ENCODE data around the gene THOC2. TPM values are rescaled to one million over a fixed set of nuclear protein-coding genes. Genes with fewer than 3 reads are reported as not detected.

THOC2 gene
- polyA plus RNA-seq, 3 donors: 12.5 to 44.7 (median 21.4) TPM

GRCh38 chrX:123740536-123740935 is 7.7 kb upstream of the THOC2 start:
- Histone ChIP-seq H3K9ac (ENCODE audit: insufficient read depth, low read length, poor library complexity, severe bottlenecking) (no peak overlapping the region), H2AFZ (ENCODE audit: insufficient read depth, low read depth, low read length, poor library complexity, severe bottlenecking) (peak overlapping the region; percentile 30), H3K36me3 (replicated peaks in 1 of 2; ENCODE audit: control insufficient read depth in 1 of 2, insufficient read depth in 2 of 2, low read length in 2 of 2) (no peaks in the 10 kb centered on the region), H3K79me2 (ENCODE audit: insufficient read depth, low read length) (no peaks in the 10 kb centered on the region), H3K4me2 (replicated peaks; ENCODE audit: extremely low read depth, low read length, poor library complexity, severe bottlenecking) (no peak overlapping the region), H3K4me3 (replicated peaks in 1 of 3; ENCODE audit: low read depth in 2 of 3, low read length in 3 of 3) (no peak overlapping the region), H3K9me3 (replicated peaks in 1 of 2; ENCODE audit: control insufficient read depth in 1 of 2, insufficient read depth in 1 of 2, low read length in 2 of 2) (no peaks in the 10 kb centered on the region), H4K20me1 (ENCODE audit: insufficient read depth, low read length) (no peaks in the 10 kb centered on the region), H3K4me1 (ENCODE audit: control insufficient read depth in 1 of 2, insufficient read depth in 2 of 2, low read length in 2 of 2) (peaks cover 10 to 11% of the 10 kb centered on the region in 2 donors), H3K27ac (ENCODE audit: low read depth in 1 of 2, low read length in 2 of 2) (no peak overlapping the region), H3K27me3 (ENCODE audit: control insufficient read depth in 2 of 2, insufficient read depth in 2 of 2, low read length in 2 of 2) (no peaks in the 10 kb centered on the region)
- Mint-ChIP-seq H3K4me3 (no peak overlapping the region), H3K4me1 (peaks cover 17% of the 10 kb centered on the region), H3K36me3 (no peaks in the 10 kb centered on the region), H3K27me3 (ENCODE audit: low read depth in 3 of 3) (peaks cover 0 to 2% (median 0%) of the 10 kb centered on the region in 3 donors), H3K9me3 (no peaks in the 10 kb centered on the region), H3K27ac (no peak overlapping the region)
- intact Hi-C loops (cut with micrococcal nuclease): no loop called here
- TF ChIP-seq CTCF (IDR thresholded peaks at IDR 0.05): no peak
- WGBS (ENCODE audit: insufficient coverage): no CpG with 5 or more reads among the region's 3 CpGs
- DNase-seq: peak in 2 of 3 donors; percentile 4 to 5

GRCh38 chrX:123740006-123740405 is 7.2 kb upstream of the THOC2 start:
- Histone ChIP-seq H3K4me1 (ENCODE audit: control insufficient read depth in 1 of 2, insufficient read depth in 2 of 2, low read length in 2 of 2) (peaks cover 10 to 11% of the 10 kb centered on the region in 2 donors), H3K9me3 (replicated peaks in 1 of 2; ENCODE audit: control insufficient read depth in 1 of 2, insufficient read depth in 1 of 2, low read length in 2 of 2) (no peaks in the 10 kb centered on the region), H3K4me2 (replicated peaks; ENCODE audit: extremely low read depth, low read length, poor library complexity, severe bottlenecking) (no peak overlapping the region), H3K79me2 (ENCODE audit: insufficient read depth, low read length) (no peaks in the 10 kb centered on the region), H3K27me3 (ENCODE audit: control insufficient read depth in 2 of 2, insufficient read depth in 2 of 2, low read length in 2 of 2) (no peaks in the 10 kb centered on the region), H3K27ac (ENCODE audit: low read depth in 1 of 2, low read length in 2 of 2) (no peak overlapping the region), H2AFZ (ENCODE audit: insufficient read depth, low read depth, low read length, poor library complexity, severe bottlenecking) (no peak overlapping the region), H3K9ac (ENCODE audit: insufficient read depth, low read length, poor library complexity, severe bottlenecking) (no peak overlapping the region), H3K4me3 (replicated peaks in 1 of 3; ENCODE audit: low read depth in 2 of 3, low read length in 3 of 3) (no peak overlapping the region), H4K20me1 (ENCODE audit: insufficient read depth, low read length) (no peaks in the 10 kb centered on the region), H3K36me3 (replicated peaks in 1 of 2; ENCODE audit: control insufficient read depth in 1 of 2, insufficient read depth in 2 of 2, low read length in 2 of 2) (no peaks in the 10 kb centered on the region)
- no peak overlapping the region for H3K4me3 Mint-ChIP-seq
- H3K27ac Mint-ChIP-seq: peak overlapping the region in 1 of 7 donors; percentile 55
- WGBS (ENCODE audit: insufficient coverage): no CpG with 5 or more reads among the region's 1 CpG
- intact Hi-C loops (cut with micrococcal nuclease): no loop called here
- H3K27me3 Mint-ChIP-seq (ENCODE audit: low read depth in 3 of 3): peaks cover 0 to 2% (median 0%) of the 10 kb centered on the region in 3 donors
- no peak for DNase-seq
- H3K36me3 Mint-ChIP-seq: no peaks in the 10 kb centered on the region
- no peak for TF ChIP-seq CTCF (IDR thresholded peaks at IDR 0.05)
- peaks cover 0 to 2% (median 0%) of the 10 kb centered on the region in 7 donors for H3K9me3 Mint-ChIP-seq
- peaks cover 17% of the 10 kb centered on the region for H3K4me1 Mint-ChIP-seq

Measured in CD14-positive monocyte (primary cell).